NCI-H1436 (cell line): ENCODE measurements around the gene UTF1.

Source experiments
- DNase-seq: peaks from one replicate; lab custom pipeline; 2025; lab: John Stamatoyannopoulos, UW

The UTF1 gene

GRCh38 chr10:133230044-133230361 is at the start of gene UTF1:
TSS of gene UTF1 (plus strand) at chr10:133230217. CDS start at chr10:133230289, 72 bp downstream.
- no peak for DNase-seq

- no peak for DNase-seq
These were observed 48.9 kb upstream of the UTF1 start for GRCh38 chr10:133180965-133181639.

GRCh38 chr10:133182190-133182589 is 47.8 kb upstream of the UTF1 start:
- DNase-seq: no peak

DNA sequence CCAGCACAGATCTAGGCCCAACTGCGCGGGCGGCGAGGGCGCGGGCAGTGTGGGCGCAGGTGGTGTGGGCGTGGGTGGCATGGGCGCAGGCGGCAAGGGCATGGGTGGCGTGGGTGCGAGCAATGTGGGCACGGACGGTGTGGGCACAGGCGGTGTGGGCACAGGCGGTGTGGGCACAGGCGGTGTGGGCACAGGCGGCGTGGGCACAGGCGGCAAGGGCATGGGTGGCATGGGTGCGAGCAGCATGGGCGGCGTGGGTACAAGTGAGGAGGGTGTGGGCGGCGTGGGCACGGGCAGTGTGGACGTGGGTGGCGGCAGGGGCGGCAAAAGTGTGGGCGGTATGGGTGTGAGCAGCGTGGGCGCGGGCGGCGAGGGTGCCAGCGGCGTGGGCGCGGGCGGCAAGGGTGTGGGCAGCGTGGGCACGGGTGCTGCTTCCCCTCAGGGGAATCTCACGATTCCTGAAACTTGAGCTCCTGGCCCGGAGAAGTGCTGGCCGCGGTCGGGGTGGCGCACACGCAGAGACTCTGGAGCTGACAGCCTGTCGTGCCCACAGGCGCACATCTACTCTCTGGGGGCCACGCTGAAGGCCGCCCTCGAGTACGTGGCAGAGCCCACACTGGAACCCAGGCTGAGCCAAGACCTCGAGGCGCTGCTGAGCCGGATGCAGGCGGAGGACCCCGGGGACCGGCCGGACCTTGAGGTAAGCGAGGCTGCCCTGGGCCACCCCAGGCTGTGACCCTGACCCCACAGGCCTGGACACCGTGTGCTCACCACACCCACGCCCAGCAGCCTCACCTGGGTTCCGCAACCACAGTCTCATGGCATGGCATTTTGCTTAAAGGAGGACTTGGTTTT is 47.0 kb upstream of the UTF1 start:
- no peak for DNase-seq

- DNase-seq: no peak
These were observed 46.2 kb upstream of the UTF1 start for GRCh38 chr10:133183646-133184378.

- no peak for DNase-seq
These were observed 45.3 kb upstream of the UTF1 start for GRCh38 chr10:133184591-133185244.

DNA sequence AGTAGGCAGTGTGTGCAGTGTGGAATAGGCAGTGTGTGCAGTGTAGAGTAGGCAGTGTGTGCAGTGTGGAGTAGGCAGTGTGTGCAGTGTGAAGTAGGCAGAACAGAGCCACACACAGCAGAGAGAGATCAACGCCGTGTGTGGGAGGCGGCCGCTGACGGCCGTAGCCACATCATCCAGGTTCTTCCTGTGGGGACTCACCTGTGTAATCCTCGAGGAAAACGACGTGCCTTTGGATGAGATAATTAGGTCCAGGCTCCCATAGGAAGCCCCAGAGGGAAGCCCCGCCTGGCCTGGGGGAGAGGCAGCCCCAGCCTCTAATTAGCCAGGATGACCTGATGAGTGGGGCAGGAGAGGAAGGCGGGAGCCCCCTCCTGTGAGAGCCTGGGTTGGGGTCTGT is 44.6 kb upstream of the UTF1 start:
- no peak for DNase-seq

GRCh38 chr10:133185916-133186315 is 44.1 kb upstream of the UTF1 start:
- DNase-seq: no peak

- DNase-seq: no peak
These were observed 43.5 kb upstream of the UTF1 start for GRCh38 chr10:133186416-133187090.

DNA sequence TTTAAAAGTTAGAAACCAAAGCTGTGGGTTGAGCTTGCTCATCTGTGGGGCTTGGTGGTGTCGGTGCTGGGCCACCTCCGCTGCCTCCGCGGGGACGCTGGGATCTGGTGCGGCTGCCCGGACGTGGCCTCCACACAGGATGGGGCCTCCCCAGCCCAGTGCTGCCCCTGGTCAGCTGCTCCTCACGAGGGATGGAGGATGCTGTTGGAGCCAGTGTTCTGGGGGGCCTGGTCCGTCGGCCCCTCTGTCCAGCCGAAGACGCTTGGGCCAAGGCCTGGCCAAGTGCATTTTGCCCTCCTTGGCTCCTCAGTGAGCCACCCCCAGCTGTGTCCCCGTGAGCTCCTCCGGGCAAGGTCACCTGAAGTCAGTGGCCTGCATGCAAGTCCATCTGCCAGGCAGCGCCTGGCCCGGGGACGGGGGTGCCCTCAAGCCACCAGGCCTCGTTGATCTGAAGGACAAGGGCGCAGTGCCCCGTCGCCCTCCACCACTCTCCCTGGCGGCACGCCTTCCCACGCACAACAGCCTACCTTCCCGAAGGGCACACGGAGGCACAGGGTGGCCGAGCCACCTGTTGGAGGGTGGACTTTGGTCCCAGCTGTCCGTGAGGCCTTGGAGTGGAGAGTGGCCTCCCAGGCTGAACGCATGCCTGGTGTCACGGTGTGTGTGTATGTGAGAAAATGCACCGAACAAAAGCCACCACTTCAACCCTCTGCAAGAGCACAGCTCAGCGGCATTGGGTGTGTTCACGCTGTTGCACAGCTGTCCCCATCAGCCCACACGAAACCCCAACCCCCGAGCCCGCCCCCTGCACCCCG is 42.7 kb upstream of the UTF1 start:
- no peak for DNase-seq

GRCh38 chr10:133187906-133188681 is 41.9 kb upstream of the UTF1 start:
- DNase-seq: no peak

DNA sequence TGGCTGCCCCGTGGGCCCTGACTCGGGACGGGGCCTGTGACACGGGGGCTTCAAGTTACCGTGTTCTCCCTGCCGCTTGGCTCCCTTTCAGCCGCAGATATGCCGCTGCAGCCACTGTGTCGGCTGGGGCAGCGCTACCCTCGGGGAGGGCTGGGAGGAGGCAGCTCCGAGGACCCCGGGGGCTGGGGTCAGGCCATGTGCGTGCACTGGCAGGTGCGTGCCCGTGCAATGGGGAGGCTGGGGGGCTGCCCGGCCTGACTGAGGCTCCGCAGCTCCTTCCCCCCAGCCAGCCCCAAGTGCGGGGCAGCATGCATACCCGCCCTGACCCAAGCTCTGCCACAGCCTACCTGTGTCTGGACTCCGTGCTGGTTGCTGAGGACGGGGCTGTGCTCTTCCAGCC is 40.8 kb upstream of the UTF1 start:
- DNase-seq: no peak

GRCh38 chr10:133189726-133190125 is 40.3 kb upstream of the UTF1 start:
- DNase-seq: no peak

DNA sequence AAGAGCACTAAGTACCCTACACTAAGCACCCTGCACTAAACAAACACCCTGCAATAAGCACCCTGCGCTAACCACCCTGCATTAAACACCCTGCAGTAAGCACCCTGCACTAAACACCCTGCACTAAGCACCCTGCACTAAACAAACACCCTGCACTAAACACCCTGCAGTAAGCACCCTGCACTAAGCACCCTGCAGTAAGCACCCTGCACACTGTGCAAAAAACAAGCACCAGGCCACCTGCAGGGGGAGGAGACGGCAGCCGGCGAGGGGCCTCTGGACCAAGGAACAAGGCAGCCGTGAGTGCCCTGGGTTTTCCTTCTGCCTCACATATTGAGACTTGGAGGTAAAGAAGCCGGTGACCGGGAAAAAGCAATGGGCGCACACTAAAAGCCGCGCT is 39.8 kb upstream of the UTF1 start:
- DNase-seq: no peak

GRCh38 chr10:133191651-133192050 is 38.4 kb upstream of the UTF1 start:
- no peak for DNase-seq

GRCh38 chr10:133194151-133194550 is 35.9 kb upstream of the UTF1 start:
- DNase-seq: no peak

- no peak for DNase-seq
These were observed 34.9 kb upstream of the UTF1 start for GRCh38 chr10:133195096-133195495.

GRCh38 chr10:133195611-133196010 is 34.4 kb upstream of the UTF1 start:
- no peak for DNase-seq

GRCh38 chr10:133196221-133196915 is 33.6 kb upstream of the UTF1 start:
- no peak for DNase-seq
